ENCODE measurements around the gene THBS3.
"Not testable (repeated sequence)": the region's sequence is repeated elsewhere in the genome, so short reads cannot be mapped to it uniquely, and the experiment has no call there.

THBS3 gene

DNA sequence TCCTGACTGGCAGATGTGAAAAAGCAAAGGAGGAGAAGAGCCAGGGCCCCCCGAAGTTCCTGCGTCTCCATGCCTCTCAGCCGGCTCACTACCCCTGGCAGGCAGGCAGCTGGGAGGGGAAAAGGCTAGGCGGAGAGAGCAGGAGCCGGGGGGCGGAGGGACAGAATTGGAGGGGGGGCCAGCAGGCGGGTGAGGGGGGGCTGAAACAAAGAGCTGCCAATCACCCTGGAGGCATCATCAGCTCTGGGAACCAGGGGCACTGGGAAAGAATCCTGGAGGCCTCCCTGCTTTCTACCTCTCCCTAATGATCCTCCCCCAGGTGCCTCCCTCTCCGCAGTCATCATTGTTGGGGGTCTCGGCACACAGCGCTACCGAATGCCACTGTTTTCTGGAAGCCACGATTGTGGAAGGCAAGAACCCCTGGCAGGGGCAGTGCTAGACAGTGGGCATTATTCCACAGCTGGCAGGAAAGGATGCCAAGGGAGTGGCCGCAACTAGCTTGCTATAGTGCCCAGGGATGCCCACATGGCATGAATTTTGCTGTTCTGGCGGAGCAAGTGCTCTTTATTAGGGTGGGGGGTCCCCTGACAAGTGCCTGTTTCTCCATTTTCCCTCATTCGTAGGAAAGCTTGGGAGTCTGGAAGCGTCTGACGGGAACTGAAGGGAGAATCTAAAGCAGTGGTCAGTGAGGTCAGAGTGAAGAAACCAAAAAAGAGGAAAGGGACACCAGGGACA, at the start of gene THBS3:
TSS of gene THBS3 (minus strand) at position 92 of the 735 bp plus-strand sequence. CDS start at position 71, 21 bp downstream.
- DNase-seq, result peak; percentile 51

DNA sequence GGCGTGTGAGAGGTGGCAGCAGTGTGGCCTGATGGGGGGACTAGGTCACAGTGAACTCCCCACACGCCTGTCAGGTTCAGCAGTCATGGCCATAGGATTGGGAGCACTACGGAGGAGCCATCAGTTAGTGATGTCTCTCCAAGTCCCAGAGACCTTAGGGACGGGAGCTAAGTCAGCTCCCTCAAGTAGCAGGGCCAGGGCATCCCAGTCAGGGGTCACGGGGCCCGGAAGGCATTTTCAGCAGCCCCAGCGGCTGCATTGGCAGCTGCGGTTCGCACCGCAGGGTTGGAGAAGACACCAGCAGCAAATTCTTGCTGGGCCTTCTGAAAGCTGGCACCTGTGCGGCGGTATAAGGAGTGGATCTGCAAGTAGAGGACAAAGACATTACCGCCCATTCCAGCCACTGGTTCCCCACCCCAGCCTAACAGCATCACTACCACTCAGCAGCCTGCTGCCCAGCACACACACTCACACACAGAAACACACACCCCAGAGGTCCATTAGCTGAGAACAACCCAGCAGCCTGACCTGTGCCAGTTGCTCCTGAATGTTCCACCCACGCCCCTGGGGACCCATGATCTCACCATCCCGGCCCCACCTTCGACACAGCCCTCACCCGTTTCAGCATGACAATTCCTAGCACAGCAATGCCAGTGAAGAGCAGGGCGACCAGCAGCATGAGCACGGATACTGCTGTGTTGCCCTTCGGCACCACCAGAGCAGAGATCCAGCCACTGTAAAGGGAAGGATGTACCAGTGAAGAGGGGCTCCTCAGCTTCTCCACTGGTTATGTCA, 48.6 kb upstream of the THBS3 start:
- DNase-seq, result no peak

DNA sequence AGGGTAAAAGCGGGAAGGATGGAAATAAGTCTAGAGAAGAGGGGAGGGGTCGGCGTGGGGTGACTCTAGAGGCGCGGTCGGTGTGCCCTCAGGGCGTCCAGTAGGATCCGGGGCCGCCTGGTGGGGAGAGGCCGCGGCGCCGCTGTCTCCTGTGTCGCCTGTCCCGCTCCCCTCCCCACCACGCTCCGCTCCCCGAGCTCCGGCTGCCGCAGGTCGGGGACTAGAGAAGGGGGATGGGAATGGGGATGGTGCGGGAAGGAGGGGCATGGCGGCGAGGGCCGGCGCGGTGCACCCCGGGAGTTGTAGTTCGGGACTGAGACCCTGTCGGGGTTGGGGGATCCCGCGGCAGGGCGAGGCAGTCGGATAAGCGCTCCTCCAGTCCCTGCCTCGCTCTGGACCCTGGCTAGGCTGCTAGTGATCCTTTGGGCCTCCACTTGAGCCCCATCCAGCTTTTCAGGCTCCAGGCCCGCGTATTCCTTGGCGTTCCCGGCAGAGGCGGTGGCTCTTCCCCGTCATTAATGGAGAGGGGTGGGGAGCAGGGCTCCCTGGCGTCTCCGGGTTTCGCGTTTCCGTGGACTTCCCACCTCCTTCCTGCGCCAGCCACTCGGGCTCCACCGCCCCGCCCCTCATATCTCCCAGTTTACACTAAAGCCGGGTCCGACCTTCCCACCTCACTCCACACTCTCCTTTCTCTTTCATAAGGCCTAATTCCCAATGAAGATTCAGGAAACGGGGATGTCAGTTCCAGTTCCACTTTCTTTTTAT, 47.7 kb upstream of the THBS3 start, which contains the start of gene ENTREP3:
TSS of gene ENTREP3 (minus strand) at position 241 of the 765 bp plus-strand sequence. CDS start 606 bp downstream, outside the sequence.
- DNase-seq, result peak; percentile 84

DNA sequence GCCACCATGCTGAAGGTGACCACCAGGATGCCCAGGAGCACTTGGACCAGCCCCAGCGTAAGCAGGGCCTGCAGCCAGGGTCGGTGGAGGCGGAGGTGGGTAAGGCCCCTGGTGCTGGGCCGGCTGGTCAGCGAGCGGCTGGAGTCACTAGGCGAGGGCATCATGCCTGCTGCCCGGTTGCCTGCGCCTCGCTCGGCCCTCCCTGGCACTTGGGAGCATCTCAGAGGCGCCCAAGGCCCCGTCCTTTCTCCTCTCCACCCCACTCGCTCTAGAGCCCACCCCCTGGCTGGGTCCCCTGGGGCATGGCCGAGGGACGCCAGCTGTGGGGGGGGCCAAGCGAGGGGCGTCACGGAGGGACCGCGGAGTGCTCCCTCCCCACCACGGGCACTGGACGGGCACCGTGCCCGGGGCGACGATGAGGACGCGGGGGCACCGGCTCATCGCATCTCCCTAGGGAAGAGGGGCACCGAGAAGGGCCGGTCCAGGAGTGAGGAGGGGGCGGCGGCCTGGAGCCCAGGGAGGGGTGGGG, 47.1 kb upstream of the THBS3 start:
- DNase-seq, result no peak

GRCh38 chr1:155254228-155254713, 46.6 kb upstream of the THBS3 start:
- DNase-seq, result no peak

DNA sequence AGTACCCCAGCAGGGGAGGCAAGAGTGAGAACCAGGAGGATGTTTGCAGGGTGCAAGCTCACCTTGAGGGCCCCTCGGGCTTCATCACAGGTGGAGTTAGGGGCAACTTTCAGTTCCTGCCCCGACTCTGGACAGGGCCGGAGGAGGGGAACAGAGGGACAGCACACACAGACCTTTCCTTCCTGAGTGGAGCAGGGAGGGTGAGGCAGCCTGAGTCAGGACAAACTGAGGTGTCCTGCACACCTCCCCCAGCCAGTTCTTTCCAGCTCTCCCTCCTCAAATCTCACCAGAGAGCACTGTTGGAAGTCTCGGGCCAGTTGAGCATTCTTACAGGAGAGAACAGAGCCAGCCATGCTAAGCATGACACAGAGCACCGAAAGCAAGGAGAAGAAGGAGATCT, 46.1 kb upstream of the THBS3 start:
- DNase-seq, result no peak

- no peak for DNase-seq
Measured at GRCh38 chr1:155253208-155253607, 45.5 kb upstream of the THBS3 start.

DNA sequence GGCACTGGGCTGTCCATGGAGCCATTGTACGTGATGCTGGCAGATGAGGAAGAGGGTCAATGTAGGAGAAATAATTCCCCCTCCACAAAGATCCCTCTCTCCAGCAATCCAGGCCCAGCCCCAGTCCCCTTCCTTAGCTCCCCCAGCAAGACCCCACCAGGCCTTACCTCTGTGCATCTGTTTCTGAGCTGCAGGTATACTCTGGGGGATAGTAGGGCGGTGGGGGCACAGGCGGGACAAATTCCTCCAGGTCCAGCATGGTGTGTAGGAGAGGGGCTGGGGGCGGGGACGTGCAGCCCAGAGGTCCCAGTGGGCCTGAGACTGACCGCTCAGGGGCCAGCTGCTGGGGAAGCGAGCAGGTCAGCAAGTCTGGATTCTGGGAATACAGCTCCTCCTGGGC, 43.9 kb upstream of the THBS3 start:
- DNase-seq, result no peak

DNA sequence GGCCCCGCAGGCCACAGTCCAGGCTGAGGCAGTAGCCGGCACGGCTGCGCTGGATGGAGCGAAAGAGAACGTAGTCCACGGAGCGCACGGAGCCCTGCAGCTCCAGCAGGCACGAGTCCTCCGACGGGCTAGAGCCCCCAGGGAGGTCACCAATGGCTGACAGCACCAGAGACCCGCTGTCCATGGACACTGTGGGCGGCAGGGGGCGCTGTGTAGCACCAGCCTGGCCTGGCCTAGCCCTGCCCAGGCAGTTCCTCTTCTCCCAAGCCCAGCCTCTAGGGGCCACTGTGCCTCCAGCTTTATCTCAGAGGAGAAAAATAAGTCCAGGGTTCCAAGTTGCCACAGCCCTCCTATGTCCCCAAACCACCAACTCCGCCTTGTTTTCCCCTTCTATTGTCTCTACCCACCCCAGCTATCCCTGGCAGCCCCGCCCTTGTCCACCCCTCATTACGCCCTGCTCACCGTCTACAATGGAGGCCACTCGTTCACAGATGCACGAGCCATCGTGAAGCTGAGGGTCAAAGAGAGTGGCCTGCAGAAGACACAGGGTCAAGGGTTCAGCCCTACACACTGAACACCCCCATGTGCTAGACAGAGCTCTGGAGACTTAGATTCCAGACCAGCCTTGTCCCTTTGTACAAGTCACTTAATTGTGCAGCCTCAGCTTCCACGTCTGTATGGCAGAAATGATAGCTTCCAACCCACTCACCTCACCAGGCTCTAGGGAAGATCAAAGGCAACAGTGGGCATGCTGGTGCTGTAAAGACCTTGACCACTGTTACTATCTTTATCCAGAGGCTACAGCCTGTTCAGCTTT, 43.1 kb upstream of the THBS3 start:
- peak; percentile 84 for DNase-seq

DNA sequence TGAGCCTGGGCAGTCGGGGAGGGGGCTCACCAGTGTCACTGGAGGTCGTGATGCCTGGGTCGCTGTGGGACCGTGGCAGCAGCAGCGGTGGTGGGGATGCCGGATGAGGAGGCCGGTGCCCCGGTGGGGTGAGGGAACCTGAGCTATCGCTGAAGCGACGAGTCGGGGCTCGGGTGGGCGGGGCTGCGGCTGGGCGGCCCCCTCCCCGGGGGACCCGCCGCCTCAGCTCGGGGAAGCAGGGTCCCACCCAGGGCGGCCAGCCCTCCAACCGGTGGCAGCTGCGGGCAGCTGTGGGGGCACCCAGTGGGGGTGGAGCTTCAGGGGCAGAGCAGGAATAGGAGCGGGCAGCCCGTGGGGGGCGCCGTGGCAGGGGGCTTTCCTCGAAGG, 42.5 kb upstream of the THBS3 start:
- no peak for DNase-seq

DNA sequence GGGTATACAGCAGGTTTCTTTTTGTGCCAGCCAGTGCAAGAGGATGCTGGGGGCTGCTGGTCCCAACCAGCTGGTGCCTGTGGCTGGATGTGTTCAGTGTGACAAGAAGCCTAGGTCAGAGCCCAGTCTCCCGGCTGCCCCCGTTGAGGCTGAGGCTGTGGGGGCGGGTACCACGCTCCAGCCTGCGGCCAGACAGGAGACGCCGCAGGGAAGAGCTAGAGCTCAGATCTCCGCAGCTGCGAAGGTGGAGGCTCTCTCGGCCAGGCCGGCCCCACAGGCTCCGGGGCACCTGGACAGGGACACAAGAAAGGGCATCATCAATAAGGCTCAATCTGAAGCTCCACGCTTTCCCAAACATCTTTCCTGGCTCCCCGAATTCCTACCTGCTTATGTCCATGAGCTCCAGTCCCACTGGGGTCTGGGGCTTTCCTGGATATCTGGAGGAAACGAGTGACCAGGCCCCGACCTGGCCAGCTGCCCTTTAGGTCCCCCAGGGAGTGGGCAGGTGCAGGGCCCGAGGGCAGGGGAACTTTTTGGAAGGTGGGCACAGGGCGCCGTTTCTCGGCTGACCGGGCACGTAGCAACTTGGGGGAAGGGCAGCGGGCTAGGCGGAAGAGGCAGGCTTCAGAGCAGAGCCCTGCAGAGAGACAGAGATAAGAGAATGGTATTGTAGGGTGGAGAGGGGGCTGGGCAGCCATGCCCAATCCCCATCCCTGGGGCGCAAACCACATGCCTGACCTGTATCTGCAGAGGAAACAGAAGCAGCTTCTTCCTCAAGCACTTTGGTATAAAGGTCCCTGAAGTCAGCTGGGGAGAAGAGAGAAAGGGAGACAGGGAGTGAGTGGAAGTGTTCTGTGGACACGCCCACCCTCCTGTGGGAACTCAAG, 40.2 kb upstream of the THBS3 start:
- no peak for DNase-seq

GRCh38 chr1:155246796-155247195, 39.1 kb upstream of the THBS3 start:
- DNase-seq, result not testable (repeated sequence)

DNA sequence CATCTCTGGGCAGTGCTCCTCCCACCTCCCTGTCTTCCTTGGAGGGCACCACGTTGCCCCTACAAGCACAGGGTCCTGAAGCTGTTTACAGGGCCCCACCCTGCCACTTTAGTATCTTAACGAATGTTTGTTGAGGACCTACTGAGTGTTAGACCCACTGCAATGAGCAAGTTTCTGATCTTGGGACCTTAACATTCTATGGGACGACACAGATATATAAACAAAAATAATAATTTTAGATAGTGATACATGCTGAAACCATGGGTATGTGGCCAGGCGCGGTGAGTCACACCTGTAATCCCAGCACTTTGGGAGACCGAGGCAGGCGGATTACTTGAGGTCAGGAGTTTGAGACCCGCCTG, 37.4 kb upstream of the THBS3 start:
- no peak for DNase-seq

- peak; percentile 99 for DNase-seq
Measured at GRCh38 chr1:155244368-155245162, 36.9 kb upstream of the THBS3 start.

GRCh38 chr1:155242805-155243358, 35.2 kb upstream of the THBS3 start:
- no peak for DNase-seq

- DNase-seq, result no peak
Measured at GRCh38 chr1:155241841-155242264, 34.2 kb upstream of the THBS3 start.

GRCh38 chr1:155241069-155241679, 33.5 kb upstream of the THBS3 start:
- peak; percentile 72 for DNase-seq

DNA sequence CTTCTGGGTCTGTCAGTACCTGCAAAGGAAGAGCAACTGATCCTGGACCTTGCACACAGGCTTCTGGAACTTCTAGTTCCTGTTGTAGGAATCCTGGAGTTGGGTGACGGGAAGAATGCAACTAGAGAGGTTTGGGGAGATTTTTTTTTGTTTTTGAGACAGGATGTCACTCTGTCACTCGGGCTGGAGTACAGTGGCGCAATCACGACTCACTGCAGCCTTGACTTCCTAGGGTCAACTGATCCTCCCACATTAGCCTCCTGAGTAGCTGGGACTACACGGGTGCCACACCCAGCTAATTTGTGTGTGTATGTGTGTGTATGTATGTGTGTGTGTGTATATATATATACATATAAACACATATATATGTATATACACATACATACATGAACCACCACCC, 28.8 kb upstream of the THBS3 start:
- no peak for DNase-seq

- DNase-seq, result not testable (repeated sequence)
Measured at GRCh38 chr1:155235375-155235774, 27.7 kb upstream of the THBS3 start.

Measured in DMS79 treated with DMSO at 0.1 percent for 48 hours (cell line).